RWPE1 (cell line): Measurements from ENCODE around the gene RBMS3.

Experiments used
- CTCF ChIA-PET: fragments of 350-600 bp; sonication (Branson Sonifier 250); formaldehyde crosslinking; extraction: SDS; loops from one replicate; lab custom pipeline; 2021; lab: Yijun Ruan, JAX
- POLR2A ChIA-PET: fragments of 400-600 bp; formaldehyde crosslinking; extraction: SDS; loops from one replicate; lab custom pipeline; 2020; ENCODE audit warnings: antibody characterized with exemption; ENCODE audit not compliant: low non-redundant PET; lab: Yijun Ruan, JAX
- DNase-seq: peaks from one replicate; pipeline ENCODE4 v3.0.0; 2012; ENCODE audit warnings: low spot score
- H3K27ac ChIP-seq: fragments of 450-650 bp; 2 replicates; pipeline ENCODE4 v1.5.1; 2017
- TF ChIP-seq, protein P1 (sequence below): fragments of 450-650 bp; conservative IDR thresholded peaks from 2 replicates; pipeline ENCODE4 v1.5.1; 2017; ENCODE audit warnings: low read depth, mild to moderate bottlenecking

Gene RBMS3

GRCh38 chr3:29531644-29532043 lies 250.8 kb downstream of the RBMS3 start:
- TF ChIP-seq, protein P1, sequence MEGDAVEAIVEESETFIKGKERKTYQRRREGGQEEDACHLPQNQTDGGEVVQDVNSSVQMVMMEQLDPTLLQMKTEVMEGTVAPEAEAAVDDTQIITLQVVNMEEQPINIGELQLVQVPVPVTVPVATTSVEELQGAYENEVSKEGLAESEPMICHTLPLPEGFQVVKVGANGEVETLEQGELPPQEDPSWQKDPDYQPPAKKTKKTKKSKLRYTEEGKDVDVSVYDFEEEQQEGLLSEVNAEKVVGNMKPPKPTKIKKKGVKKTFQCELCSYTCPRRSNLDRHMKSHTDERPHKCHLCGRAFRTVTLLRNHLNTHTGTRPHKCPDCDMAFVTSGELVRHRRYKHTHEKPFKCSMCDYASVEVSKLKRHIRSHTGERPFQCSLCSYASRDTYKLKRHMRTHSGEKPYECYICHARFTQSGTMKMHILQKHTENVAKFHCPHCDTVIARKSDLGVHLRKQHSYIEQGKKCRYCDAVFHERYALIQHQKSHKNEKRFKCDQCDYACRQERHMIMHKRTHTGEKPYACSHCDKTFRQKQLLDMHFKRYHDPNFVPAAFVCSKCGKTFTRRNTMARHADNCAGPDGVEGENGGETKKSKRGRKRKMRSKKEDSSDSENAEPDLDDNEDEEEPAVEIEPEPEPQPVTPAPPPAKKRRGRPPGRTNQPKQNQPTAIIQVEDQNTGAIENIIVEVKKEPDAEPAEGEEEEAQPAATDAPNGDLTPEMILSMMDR, result no peak
- DNase-seq, result no peak
- CTCF ChIA-PET, result no interaction called here

DNA sequence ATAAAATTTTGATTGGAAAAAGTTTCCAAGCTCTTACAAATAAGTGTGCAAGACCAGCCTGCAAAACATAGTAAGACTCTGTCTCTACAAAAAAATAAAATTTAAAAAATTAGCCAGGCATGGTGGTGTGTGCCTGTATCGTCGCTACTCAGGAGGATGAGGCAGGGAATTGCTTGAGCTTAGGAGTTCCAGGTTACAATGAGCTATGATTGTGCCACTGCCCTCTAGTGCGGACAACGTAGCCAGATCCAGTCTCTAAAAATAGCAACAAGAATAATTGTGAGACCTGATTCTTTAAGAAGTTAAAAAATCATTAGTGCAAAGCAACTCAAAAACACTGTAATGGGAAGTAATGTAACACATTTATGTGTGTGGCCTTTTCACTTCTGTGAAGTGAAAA lies 251.6 kb downstream of the RBMS3 start:
- no peak for DNase-seq
- TF ChIP-seq, protein P1, result no peak
- ChIA-PET CTCF (no interaction called here), POLR2A (no interaction called here)
- H3K27ac ChIP-seq, result no peak overlapping the region

More at GRCh38 chr3:29531644-29532043, 250.8 kb downstream of the RBMS3 start:
- H3K27ac ChIP-seq, result no peak overlapping the region
- POLR2A ChIA-PET, result no interaction called here

DNA sequence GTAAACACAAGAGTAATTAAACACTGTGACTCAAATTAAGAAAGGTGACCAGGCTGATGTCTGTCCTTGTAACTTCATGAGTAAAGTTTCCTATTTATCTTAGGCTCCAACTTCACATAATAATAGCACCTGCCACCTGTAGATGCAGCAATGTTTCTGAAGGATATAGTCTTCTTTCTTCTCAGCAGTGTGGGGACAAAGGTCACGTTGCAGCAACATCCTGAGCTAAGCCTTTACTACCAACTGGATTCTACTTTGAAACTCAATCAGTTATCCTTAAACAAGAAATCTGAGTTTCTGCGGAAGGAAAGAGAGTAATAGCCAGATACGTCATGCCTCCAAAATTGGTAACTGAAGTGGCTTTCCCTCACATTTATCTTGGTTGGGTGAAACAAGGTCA lies 253.1 kb downstream of the RBMS3 start:
- POLR2A ChIA-PET, result no interaction called here
- DNase-seq, result no peak
- H3K27ac ChIP-seq, result no peak overlapping the region
- TF ChIP-seq, protein P1, result no peak
- CTCF ChIA-PET, result no interaction called here

DNA sequence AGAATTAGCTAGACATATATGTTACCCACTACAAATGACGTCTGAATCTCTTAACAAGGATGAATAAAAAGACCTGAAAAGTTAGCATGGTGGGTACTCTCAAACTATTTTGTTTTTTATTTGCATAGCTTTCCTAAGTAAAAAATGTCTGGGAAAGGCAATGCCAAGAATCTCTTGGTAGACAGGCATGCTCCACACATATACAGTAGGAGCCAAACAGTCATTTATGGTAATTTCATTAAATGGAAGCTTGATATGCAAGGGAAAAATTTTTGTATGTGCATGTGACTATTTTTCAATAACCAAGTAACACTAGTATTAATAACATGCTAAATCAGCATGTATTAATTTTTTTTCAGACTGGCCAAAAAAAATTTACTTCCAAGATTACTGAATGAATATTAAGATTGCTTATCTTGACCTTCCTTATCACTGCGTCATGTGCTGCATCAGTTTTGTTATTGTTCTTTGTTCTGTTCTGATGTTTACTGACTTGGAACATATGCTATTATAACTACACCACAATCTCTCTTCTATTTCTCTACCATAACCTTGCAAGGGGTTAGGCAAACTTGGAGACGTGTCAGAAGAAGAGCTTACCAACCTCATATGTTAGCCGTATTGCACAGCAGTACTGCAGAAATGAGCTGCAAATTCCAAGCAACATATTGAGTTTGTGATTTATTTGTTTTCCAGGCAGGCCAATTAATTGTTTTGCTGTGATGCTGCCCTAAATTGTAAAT lies 255.3 kb downstream of the RBMS3 start:
- CTCF ChIA-PET, result no interaction called here
- TF ChIP-seq, protein P1, result no peak
- no peak for DNase-seq
- H3K27ac ChIP-seq, result no peak overlapping the region
- POLR2A ChIA-PET, result no interaction called here

DNA sequence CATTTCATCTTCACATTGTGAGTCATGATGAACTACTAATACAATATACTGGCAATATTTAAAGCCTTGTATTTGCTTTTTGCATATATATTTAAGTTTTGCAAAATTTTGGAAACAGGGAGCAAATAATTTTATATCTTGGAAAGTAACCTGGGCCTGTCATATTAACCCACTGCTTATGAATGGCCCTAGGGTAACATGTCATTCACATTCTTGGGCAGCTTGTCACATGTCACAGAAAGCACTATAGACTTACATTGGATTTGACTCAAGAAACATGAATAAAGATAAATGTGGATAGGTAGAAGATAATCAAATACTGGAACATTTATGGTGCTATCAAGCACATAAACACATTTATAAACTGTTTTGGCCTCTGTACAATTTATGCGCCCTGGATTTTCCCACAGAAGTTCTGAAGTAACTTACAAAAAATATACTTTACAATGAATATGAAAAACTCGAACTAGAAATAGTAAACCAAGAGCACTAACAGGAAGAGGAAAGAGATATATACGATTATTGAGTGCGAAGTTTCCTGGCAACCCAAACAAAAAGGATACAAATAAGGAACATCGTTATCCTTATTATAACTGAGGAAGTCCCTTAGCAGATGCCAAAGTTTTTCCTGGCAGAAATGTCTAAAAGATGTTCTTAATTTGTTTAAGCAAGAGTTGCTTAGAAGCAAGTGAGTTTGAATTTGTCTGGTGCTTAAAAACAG lies 257.2 kb downstream of the RBMS3 start:
- ChIA-PET POLR2A (no interaction called here), CTCF (interaction anchor here (0.6 kb wide), 1 partner anchor 801 kb away, joined by 3 read pairs; no protein-coding TSS in a partner anchor)
- TF ChIP-seq, protein P1, result no peak
- no peak for DNase-seq
- H3K27ac ChIP-seq, result no peak overlapping the region

GRCh38 chr3:29538610-29538958 lies 257.7 kb downstream of the RBMS3 start:
- DNase-seq, result no peak
- CTCF ChIA-PET, result interaction anchor here (0.6 kb wide), 1 partner anchor 800 kb away, joined by 3 read pairs; no protein-coding TSS in a partner anchor
- POLR2A ChIA-PET, result no interaction called here
- H3K27ac ChIP-seq, result no peak overlapping the region
- TF ChIP-seq, protein P1, result no peak
